ENCODE measurements around the gene CCDC73. TPM values are rescaled to one million over a fixed set of nuclear protein-coding genes. Genes with fewer than 3 reads are reported as not detected.

Gene CCDC73
- total RNA-seq, 1 experiment from 2014 or later: 0.04 TPM

- Histone ChIP-seq H3K79me2 (ENCODE audit: insufficient read depth, low read length) (no peaks in the 10 kb centered on the region), H3K23me2 (ENCODE audit: insufficient read length, low read depth, low read length, poor library complexity, severe bottlenecking) (peaks cover 10% of the 10 kb centered on the region), H4K5ac (ENCODE audit: insufficient read length, low read depth, low read length) (no peak overlapping the region), H3K27me3 (ENCODE audit: insufficient read depth, low read length) (no peaks in the 10 kb centered on the region), H3K9me3 (ENCODE audit: control insufficient read depth, low read depth, low read length) (no peaks in the 10 kb centered on the region), H2AK5ac (ENCODE audit: insufficient read length, low read length) (no peak overlapping the region), H3K27ac (ENCODE audit: insufficient read length, low read depth, low read length) (no peak overlapping the region), H3K4ac (ENCODE audit: low read depth, low read length) (no peak overlapping the region), H3K4me1 (ENCODE audit: insufficient read depth, low read length) (no peaks in the 10 kb centered on the region), H2AFZ (ENCODE audit: low read length) (peak overlapping the region; percentile 22), H3K14ac (ENCODE audit: insufficient read depth, low read length) (no peak overlapping the region), H3T11ph (ENCODE audit: low read length) (no peak overlapping the region), H3K9ac (ENCODE audit: extremely low read depth, insufficient read length, low read length) (no peak overlapping the region), H4K8ac (replicated peaks; ENCODE audit: insufficient read length, low read depth, low read length) (no peak overlapping the region), H2BK20ac (ENCODE audit: low read depth, low read length, poor library complexity, severe bottlenecking) (no peak overlapping the region), H3K18ac (ENCODE audit: insufficient read length, low read depth, low read length) (no peak overlapping the region), H2BK5ac (ENCODE audit: insufficient read length, low read length) (no peak overlapping the region), H3K23ac (ENCODE audit: insufficient read length, low read depth, low read length) (no peak overlapping the region), H4K20me1 (ENCODE audit: control insufficient read depth, insufficient read depth, insufficient read length) (no peaks in the 10 kb centered on the region), H2BK120ac (ENCODE audit: low read depth, low read length, poor library complexity, severe bottlenecking) (no peak overlapping the region), H3K4me2 (ENCODE audit: insufficient read depth, insufficient read length, low read length) (peak overlapping the region; percentile 66), H4K91ac (ENCODE audit: insufficient read length, low read depth, low read length) (no peak overlapping the region), H2BK12ac (ENCODE audit: insufficient read length, low read depth, low read length) (no peak overlapping the region), H3K79me1 (ENCODE audit: insufficient read depth, low read depth, low read length, poor library complexity, severe bottlenecking) (no peaks in the 10 kb centered on the region), H2BK15ac (ENCODE audit: low read depth, low read length) (no peak overlapping the region), H3K56ac (ENCODE audit: insufficient read length, low read depth, low read length) (no peak overlapping the region)
- DNase-seq: no peak
- Mint-ChIP-seq H3K27ac (peak overlapping the region in 1 of 3 experiments; percentile 55; a peak in 1 of 7 replicates), H3K27me3 (ENCODE audit: low read depth) (peaks cover 37% of the 10 kb centered on the region), H3K36me3 (ENCODE audit: insufficient read depth in 1 of 3, low read depth in 3 of 3) (no peaks in the 10 kb centered on the region; a peak in 1 of 7 replicates), H3K9me3 (no peaks in the 10 kb centered on the region), H3K4me1 (peaks cover 12 to 14% of the 10 kb centered on the region in 2 experiments), H3K4me3 (peak overlapping the region; percentile 75 to 90)
- TF ChIP-seq CTCF (conservative IDR thresholded peaks at IDR 0.05): no peak
- no CpG with 5 or more reads among the region's 12 CpGs for WGBS (ENCODE audit: extremely low coverage, insufficient read length, low lambda C conversion rate)
Observed at GRCh38 chr11:32829157-32829679, 34.8 kb upstream of the CCDC73 start.
